Fibroblast of skin of left quadriceps (primary cell): Measurements from ENCODE around the gene C2CD2.
"Not testable (repeated sequence)": the region's sequence is repeated elsewhere in the genome, so short reads cannot be mapped to it uniquely, and the experiment has no call there.

Experiments
- DNase-seq, 2 experiments: peaks; one replicate each; pipeline ENCODE4 v3.0.0-alpha.2; 2013; ENCODE audit warnings: low read depth in 2 of 2

C2CD2 gene

DNA sequence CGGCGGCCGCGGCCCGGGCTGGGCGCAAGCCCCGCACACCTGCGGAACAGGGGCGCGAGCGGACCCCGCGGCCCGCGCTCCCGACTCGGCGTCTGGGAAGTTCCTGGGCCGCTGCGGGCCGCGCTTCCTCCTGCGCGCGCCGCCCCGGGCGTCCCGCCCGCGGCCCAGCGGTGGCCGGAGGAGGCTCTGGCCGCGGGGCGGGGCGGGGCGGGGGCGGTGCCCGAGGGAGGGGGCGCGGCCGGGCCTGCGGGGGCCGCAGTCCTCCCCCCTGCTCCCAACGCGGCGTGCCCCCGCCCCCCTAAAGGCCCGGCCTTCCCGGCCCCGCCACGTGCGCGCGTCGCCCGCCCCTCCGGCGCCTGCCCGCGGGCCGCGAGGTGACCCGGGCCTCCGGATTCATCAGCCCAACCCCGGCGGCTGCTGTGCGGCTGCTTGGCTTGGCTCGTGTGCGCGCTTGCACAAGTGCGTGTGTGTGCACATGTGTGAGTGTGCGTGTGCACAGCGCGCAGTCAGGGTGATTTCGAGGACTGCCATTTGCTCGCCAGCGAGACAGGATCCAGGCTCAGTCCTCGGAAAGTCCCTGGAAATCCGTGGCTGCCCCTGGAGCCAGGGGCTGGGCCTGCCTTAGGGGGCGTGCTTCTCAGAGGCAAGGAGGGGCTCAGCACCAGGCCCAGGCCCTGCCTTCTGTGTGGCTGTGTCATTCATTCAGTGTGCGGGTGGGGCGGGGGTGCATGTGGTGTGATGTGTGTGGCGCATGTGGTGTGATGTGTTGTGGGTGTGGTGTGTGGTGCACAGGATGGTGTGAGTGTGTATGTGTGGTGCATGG is at the start of gene C2CD2:
Gene C2CD2 (minus strand): TSS at position 188 of the 823 bp plus-strand sequence. CDS start 370 bp downstream, outside the sequence.
- no peak for DNase-seq

DNA sequence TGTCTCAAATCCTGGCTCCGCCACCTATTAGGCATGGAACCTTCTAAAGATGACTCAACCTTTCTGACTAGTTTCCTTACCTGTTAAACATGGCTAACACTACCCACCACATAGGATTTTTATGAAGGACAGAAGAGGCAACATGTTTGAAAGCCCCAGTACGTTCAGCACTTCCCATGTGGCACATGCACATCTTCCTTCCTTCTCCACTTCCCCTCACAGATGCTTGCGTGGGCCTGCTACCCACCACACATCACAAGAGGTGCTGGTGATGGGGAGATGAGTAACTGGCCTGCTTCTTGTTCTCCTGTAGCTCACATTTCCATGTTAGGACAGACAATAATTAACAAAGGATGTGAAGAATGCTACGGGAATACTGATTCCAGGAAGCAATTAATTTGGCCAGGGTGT is 49.2 kb upstream of the C2CD2 start:
- peak; percentile 67 to 70 for DNase-seq

DNA sequence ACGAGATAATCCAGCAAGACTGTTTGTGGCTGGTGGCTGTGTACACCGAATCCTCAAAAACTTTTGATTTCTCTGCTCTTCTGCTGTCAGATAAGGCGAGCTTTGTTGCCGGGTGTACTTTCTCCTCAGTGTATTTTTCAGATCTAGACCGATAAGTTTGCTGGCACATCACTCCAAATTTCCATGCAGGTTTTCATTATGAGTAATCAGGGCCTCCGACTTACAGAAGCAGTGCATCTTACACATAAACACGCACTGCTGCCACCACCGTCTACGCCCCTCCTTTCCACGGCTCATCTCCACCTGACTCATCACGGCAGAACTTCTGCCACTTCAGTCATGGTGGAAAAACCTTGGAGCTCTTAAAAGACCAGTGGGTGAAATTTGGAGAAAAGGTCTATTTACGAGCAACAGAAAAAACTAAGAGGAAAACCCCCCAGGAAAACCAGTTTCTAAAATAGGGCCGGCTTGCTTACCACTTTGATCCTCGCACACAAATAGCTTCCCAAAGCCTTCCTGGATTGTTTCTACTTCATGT is 48.7 kb upstream of the C2CD2 start:
- DNase-seq, result peak; percentile 74 to 78

DNA sequence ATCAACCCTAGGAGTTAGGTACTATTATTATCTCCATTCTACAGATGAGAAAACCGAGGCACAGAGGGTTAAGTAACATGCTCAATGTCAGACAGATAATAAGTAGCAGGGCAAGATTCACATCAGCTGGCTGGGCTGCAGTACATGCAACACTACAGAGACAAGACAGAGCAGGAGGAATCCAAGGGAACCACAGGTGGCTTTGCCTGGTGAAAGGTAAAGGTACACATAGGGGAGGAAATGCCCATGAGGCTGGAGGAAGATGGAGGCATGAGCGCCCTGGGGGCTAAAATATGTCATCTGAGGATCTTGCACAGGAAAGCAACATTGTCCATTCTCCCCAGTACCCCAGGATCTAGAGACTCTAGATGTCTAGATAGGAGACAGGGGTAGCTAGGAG is 48.0 kb upstream of the C2CD2 start:
- no peak for DNase-seq

DNA sequence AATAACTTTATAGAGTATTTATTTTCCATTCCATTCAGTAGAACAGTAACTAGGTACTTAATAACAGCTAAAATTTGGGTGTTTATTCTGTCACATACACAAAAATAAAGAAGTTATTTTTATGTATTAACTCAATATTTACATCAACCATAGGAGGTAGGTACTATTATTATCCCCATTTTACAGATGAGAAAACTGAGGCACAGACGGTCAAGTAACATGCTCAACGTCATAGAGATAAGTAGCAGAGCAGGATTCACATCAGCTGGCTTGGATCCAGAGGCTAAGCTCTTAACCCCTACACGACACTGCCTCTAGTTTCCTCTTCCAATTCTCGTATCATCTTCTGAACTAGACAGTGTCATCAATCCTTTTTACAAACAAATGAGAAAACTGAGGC is 47.1 kb upstream of the C2CD2 start:
- DNase-seq, result no peak

DNA sequence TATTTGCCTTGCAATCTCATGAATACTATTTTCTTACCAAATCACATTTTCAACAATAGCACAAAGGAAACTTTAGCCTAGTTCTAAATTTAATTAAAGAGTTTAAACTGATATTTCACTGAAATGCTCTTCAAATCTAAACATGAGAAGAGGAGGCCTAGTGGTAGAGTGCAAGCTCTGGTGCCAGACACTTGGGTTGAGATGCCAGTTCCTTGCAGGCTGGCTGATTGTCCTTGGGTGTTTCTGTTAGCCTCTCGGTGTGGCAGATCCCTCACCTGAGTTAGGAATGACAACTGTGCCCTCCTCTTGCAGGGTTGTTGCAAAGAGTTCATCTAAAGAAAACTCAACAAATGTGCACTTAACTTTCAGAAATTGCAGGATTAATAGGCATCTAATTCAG is 43.8 kb upstream of the C2CD2 start:
- no peak for DNase-seq

DNA sequence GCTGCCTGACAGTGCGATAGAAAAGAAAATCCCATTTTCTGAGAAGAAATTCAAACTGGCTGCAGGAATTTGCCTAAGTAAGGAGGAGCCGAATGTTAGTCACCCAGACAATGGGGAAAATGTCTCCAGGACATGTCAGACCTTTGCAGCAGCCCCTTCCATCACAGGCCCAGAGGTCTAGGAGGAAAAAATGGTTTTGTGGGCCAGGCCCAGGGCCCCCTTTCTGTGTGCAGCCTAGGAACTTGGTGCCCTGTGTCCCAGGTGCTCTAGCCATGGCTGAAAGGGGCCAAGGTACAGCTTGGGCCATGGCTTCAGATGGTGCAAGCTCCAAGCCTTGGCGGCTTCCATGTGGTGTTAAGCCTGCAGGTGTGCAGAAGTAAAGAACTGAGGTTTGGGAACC is 41.8 kb upstream of the C2CD2 start:
- no peak for DNase-seq

DNA sequence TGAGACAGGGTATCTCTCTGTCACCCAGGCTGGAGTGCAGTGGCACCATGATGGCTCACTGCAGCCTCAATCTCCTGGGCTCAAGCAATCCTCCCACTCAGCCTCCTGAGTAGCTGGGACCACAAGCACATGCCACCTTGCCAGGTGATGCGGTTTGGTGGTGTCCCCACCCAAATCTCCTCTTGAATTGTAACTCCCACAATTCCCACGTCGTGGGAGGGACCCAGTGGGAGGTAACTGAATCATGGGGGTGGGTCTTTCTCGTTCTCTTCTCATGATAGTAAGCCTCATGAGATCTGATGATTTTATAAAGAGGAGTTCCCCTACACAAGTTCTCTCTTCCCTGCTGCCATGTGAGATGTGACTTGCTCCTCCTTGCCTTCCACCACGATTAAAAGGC is 40.8 kb upstream of the C2CD2 start:
- DNase-seq, result not testable (repeated sequence)

DNA sequence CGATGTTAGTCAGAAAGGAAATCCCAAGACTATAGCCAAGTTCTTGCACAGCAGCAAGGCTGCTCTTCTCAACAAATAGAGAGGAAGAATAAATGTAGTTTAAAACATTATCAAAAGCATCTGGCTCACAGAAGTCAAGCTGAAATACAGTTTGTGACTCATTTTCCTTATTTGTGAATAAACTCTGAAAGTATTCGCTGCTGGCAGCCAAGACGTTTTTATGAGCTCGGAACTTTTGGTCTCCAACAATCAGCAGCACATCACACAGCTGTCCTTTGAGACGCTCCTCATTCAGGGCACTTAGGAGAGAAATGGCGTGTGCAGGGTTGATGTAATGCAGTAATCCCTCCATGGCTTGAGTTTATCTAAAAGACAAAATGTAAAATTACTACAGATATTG is 39.9 kb upstream of the C2CD2 start:
- peak; percentile 86 to 87 for DNase-seq

DNA sequence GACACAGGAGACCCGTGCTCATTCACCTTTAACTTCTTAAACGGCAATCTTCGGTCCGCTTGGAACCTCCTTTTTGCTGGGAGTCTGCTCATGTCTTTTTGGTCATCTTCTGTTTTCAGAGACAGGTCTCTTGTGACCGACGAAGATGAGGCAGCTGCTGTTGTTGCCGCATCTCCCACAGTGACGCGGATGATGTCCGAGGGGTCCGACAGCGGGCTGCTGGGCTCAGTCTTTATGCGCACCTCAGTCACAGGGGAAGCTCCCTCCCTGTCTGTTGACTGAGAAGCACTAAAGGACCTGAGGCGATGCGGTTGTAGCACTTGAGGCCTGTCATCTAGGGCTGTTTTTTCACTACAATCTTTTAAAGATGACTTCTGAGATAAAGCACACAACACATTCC is 38.8 kb upstream of the C2CD2 start:
- no peak for DNase-seq

DNA sequence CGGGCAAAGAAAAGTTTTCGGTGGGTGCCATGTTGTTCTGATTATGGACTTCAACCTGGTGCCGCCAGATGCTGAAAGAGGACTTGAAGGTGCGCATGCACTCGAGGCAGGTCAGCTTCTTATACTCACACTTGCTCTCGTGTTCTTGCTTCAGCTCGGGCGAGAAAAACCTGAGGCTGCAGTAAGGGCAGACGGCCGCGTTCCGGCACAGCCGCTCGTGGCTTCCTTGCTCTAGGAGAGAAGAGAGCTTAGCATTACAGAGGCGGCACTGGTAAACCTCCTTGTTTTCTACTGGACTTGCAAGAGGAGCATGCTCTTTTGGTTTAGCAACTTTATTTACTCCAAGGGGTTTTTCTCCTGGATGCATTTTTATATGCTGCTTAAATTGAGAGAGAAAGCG is 37.8 kb upstream of the C2CD2 start:
- DNase-seq, result no peak

DNA sequence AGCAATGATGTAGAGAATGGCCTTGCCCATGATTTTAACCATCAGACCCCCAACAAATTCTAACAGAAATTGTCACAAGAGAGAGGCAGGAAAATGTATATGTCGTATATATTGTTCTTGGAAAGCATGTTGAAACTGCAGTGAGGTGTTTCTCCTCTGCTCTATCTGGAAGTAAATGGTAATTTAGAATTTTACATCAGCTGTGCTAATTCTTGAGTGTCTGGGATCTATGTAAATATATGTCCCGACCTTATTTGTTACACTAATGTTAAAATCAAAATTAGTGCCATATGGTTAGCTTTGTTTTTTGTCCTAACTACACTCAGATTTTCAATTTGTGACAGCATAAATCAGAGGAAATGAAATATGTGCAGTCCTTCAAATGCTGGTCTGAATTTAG is 35.9 kb upstream of the C2CD2 start:
- no peak for DNase-seq

DNA sequence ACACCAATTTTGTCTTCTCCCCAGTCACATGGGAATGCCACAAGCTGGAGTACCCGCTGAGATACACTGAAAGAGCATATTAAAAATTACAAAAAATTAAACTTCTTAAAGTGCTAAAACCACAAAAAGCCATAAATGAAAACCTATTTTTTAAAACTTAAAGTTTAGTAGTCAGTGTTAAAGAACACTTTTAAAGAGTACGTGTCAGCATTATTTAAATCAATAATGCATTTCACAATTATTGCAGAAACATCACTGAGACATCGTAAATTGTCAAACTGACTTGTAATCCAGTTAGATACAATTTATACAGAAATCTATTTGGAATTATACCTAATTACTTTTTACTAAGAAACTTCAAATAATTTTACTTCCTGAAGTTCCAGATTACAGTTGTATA is 33.5 kb upstream of the C2CD2 start:
- no peak for DNase-seq

DNA sequence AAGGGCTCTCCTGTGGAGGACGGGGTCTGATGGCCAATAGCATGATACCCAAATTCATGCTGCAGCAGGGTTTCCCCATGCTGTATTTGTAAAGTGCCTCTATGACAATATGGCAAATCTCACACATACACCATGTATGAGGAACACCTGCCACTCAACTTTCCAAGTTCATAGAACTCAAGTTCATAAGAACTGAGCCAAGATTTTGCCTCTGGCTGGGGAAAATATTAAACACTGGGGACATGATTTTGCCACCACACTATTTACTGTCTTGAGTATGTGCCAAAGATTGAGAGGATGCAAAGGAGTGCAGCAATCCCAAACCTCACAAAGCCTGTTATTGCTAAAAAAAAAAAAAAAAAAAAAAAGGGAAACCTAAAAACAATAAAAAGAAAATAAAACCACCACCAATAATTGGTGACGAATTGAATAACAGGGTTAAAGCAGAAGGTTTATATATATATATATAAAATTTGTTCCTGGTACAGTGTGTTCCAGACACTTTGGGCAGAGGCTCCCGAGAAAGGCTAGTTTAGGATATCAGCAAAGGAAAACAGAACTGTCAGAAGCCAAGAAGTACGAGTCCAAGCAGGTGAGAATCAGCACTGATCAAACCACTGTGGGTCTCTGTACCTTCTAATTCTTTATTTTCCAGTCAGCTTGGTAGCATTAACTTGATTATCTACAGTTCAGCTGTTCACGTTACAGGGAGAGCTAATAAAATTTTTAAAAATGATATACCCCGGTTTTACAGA is 32.0 kb upstream of the C2CD2 start:
- DNase-seq, result no peak

DNA sequence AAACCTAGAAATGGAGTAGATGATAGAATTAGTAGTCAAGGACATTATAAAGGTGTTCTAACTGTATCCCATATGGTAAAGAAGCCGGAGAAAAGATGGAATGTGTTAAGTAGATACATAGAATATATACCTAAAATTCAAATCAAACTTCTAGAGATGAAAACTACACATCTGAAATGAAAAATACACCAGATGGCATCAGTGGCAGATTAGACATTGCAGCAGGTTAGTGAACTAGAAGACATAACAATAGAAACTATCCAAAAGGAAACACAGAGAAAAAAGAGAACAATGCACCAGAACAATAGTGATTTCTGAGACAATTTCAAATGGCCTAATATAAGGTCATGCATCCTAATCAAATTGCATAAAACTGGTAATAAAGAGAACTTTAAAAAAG is 29.4 kb upstream of the C2CD2 start:
- no peak for DNase-seq

DNA sequence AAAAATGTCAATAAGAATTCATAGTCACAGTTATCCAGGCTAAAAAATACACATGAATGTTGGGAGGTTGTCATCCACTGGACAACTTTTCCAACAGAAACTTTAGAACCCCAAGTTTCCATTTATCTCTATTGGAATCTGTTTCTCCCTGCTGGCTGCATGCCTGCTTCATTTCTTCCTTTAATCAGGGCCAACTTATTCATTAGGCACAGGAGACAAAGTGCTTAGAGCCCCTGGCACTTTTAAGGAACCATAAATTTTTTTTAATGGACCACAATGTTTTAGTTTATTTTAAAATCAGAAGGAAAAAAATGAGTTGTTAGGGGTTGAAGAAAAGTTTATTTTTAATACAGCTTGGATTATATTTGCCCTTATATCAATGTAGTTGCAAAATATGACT is 26.7 kb upstream of the C2CD2 start:
- DNase-seq, result no peak

DNA sequence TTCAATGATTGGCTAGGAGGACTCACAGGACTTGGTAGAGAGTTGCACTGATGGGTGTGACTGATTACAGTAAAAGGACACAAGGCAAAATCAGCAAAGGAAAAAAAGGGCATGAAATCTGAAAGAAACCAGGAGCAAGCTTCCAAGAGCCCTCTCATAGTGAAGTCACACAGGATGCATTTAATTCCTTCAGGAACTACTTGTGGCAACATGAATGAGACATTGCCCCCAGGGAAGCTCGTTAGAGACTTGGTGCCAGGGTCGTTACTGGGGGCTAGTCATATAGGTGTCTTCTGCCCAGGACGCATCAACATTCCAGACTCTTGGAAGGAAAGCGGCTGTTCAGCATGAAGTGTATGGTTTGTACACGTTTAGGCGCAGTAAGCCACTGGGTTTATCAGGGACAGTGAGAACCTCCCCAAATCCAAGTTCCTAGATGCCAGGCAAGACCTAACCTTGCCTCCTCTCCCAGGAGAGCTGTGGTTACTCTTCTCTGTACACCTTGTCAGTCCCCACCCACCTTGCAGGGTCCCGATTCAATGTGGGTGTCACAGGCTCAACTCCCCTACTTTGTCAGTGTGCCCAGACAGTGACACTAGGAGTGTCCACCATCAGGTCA is 26.0 kb upstream of the C2CD2 start:
- no peak for DNase-seq

DNA sequence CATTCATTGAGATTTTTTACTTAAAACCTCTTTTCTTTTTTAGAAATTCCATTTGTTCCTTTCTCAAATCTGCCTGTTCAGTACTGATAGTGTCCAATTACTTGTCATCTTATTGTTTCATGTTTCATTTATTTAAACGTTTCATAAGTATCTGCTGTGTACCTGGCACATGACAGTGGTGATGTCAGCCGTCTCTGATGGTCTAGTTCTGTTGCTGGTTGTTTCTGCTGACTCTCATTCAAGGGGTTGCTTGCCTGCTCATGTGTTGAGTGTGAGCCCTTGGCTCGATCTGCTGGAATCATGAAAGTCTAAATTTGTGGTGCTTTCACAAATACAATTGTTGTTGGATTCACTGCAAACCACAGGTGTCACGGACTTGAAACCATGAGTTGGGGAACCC is 25.5 kb upstream of the C2CD2 start:
- DNase-seq, result no peak

DNA sequence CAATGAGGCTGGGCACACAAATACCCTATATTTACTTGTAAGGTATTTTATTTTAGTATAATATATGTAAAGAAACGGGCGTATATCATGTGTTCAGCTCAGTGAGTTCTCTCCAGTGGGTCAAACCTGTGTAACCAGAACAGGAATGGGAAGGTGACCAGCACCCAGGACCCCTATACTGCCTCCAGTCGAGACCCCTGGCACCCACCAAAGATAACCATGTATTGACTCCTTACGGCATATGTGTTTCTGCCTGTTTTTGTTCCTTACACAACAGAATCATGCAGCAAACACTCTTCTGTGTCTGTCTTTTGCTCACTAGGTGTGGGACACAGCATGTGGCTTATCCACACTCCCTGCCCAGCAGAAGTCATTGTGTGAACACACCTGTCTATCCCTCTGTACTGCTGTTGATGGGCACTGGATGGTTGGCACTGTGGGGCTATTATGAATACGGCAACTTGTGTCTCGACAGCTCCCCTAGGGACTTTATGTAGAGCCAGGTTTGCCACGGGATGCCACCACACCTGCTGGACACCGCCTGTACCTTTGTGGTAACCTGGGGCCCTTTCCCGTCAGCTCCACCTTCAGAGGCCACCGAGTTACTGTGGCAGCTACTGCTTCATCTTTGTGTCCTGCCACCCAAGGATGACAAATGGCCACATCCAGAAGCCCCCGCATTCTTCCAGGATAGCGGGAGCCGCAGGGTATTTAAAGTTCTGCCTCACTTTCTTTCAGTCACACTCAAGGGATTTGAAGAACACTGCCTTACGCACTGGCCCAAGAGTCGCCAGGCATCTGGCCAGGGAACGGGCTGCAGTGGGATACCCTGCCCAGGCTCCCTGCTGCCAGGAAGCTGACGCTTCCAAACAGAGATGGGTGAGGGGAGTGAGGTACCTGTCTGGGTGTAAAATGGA is 23.5 kb upstream of the C2CD2 start:
- DNase-seq, result no peak

DNA sequence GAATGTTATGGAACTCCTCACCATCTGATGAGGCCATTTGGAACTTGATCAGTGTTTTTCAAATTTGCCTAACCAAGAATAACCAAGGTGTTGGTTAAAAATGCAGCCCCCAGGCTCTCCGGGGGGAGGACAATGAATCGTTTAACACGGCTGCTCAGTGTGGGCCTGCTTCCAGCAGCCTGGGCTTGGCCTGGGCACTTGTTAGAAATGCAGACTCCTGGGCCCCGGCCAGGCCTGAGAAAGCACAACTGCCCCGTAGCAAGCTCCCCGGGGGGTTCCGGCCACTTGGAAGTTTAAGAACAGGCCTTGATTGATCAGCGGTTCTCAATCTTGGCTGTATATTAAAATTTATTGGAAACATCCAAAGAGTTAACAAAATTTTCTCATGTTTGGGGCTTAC is 22.8 kb upstream of the C2CD2 start:
- no peak for DNase-seq
